Upper lobe of left lung (tissue), 4 donors: ENCODE data around the gene SPINK1.

Experiments used
- EP300 ChIP-seq, 4 donors: sonication (generic); formaldehyde crosslinking; IDR thresholded peaks; one replicate each; pipeline ENCODE4 v1.5.1; 2017; ENCODE audit warnings: antibody characterized with exemption in 4 of 4, control low read depth in 2 of 4
- TF ChIP-seq, protein P1 (sequence below), 6 experiments: fragments of 450-650 bp in 4 of 6; fragments of 200-600 bp in 2 of 6; sonication (generic) in 2 of 6; IDR thresholded peaks; one replicate each; pipeline ENCODE4 v1.5.1; 2016 to 2019; ENCODE audit warnings: antibody characterized with exemption in 6 of 6

DNA sequence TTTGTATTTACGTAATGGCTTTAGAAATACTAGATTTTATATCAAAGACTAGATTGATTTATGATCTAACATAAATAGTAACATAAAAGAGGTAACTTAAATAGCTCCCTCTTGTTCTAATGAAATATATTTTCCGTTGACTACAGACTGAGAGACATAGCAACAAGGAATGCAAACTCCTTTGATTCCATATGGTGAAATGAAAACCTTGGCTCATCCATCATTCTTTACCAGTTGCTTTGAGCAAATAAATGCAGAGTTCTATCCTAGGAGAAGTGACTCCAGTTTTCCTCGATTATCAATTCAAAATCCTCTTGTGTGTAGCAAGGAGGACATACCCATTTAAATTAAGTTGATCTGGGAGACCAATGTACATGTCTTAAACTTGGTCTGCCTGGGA is 31.0 kb downstream of the SPINK1 start:
- TF ChIP-seq, protein P1, sequence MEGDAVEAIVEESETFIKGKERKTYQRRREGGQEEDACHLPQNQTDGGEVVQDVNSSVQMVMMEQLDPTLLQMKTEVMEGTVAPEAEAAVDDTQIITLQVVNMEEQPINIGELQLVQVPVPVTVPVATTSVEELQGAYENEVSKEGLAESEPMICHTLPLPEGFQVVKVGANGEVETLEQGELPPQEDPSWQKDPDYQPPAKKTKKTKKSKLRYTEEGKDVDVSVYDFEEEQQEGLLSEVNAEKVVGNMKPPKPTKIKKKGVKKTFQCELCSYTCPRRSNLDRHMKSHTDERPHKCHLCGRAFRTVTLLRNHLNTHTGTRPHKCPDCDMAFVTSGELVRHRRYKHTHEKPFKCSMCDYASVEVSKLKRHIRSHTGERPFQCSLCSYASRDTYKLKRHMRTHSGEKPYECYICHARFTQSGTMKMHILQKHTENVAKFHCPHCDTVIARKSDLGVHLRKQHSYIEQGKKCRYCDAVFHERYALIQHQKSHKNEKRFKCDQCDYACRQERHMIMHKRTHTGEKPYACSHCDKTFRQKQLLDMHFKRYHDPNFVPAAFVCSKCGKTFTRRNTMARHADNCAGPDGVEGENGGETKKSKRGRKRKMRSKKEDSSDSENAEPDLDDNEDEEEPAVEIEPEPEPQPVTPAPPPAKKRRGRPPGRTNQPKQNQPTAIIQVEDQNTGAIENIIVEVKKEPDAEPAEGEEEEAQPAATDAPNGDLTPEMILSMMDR (IDR thresholded peaks at IDR 0.05), result no peak
- no peak for TF ChIP-seq EP300 (IDR thresholded peaks at IDR 0.05)
